Erythroblast (primary cell): ENCODE results near the gene NPHS1.

Experiments used
- GATA1 ChIP-seq: IDR thresholded peaks from 2 replicates; pipeline ENCODE4 v1.6.1; 2011; ENCODE audit warnings: low read depth, mild to moderate bottlenecking, control low read depth, low read length, moderate library complexity
- POLR2A ChIP-seq: IDR thresholded peaks from 2 replicates; pipeline ENCODE4 v1.6.1; 2011; ENCODE audit warnings: mild to moderate bottlenecking, low read length

DNA sequence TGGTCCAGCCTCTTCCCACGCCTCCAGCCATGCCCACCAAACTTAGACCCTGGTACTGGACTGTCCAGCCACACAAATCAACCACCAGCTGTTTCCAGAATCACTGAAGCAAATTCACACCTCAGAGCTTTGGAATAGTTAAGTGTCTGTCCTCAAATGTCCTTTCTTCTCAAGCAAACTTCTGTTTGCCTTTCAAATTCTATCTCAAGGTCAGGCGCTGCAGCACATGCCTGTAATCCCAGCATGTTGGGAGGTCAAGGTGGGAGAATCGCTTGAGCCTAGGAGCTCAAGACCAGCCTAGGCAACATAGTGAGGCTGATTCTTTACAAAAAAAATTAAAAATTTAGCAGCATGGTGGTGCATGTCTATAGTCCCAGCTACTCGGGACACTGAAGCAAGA lies 20.2 kb downstream of the NPHS1 start:
- TF ChIP-seq POLR2A (no peak), GATA1 (no peak)
